ENCODE data around the gene SOX1.

GRCh38 chr13:112105244-112105681 lies 38.3 kb downstream of the SOX1 start:
- TF ChIP-seq CTCF (IDR thresholded peaks at IDR 0.05 in 8 of 11, conservative IDR thresholded peaks at IDR 0.05 in 3 of 11), result no peak
- TF ChIP-seq POLR2A (IDR thresholded peaks at IDR 0.05), result no peak
